WTC11 (cell line): ENCODE data around the gene SPRR2D.

Experiments
- ATF1 ChIP-seq: sonication (generic); formaldehyde crosslinking; IDR thresholded peaks from 2 replicates; pipeline ENCODE4 v1.8.1; 2023; ENCODE audit warnings: mild to moderate bottlenecking, moderate library complexity, missing genetic modification reagents
- FOXP1 ChIP-seq: sonication (generic); formaldehyde crosslinking; IDR thresholded peaks from 2 replicates; pipeline ENCODE4 v1.8.0; 2022; ENCODE audit warnings: missing genetic modification reagents, mild to moderate bottlenecking, moderate library complexity, borderline replicate concordance
- KAT7 ChIP-seq: sonication (generic); formaldehyde crosslinking; IDR thresholded peaks from 2 replicates; pipeline ENCODE4 v1.8.1; 2023; ENCODE audit warnings: missing genetic modification reagents, mild to moderate bottlenecking, borderline replicate concordance
- NFYB ChIP-seq: sonication (generic); formaldehyde crosslinking; conservative IDR thresholded peaks from 2 replicates; pipeline ENCODE4 v1.8.0; 2022; ENCODE audit warnings: low read depth, missing genetic modification reagents
- PRRX2 ChIP-seq: fragments of 250-450 bp; sonication (Bioruptor Pico); IDR thresholded peaks from 2 replicates; pipeline ENCODE4 v1.8.0; 2021; ENCODE audit warnings: mild to moderate bottlenecking
- TF ChIP-seq, protein P1 (sequence below): sonication (generic); formaldehyde crosslinking; IDR thresholded peaks from 2 replicates; pipeline ENCODE4 v1.8.0; 2022; ENCODE audit warnings: mild to moderate bottlenecking, missing genetic modification reagents
- TF ChIP-seq, protein P2 (sequence below): fragments of 200-600 bp; IDR thresholded peaks from 2 replicates; pipeline ENCODE4 v1.8.0; 2022; ENCODE audit warnings: antibody characterized with exemption
- TF ChIP-seq, protein P3 (sequence below): sonication (generic); formaldehyde crosslinking; conservative IDR thresholded peaks from 2 replicates; pipeline ENCODE4 v1.8.1; 2022; ENCODE audit warnings: mild to moderate bottlenecking, missing genetic modification reagents
- TF ChIP-seq, protein P4 (sequence below): sonication (generic); formaldehyde crosslinking; IDR thresholded peaks from 2 replicates; pipeline ENCODE4 v1.8.1; 2022; ENCODE audit warnings: mild to moderate bottlenecking, missing genetic modification reagents, moderate library complexity, borderline replicate concordance

DNA sequence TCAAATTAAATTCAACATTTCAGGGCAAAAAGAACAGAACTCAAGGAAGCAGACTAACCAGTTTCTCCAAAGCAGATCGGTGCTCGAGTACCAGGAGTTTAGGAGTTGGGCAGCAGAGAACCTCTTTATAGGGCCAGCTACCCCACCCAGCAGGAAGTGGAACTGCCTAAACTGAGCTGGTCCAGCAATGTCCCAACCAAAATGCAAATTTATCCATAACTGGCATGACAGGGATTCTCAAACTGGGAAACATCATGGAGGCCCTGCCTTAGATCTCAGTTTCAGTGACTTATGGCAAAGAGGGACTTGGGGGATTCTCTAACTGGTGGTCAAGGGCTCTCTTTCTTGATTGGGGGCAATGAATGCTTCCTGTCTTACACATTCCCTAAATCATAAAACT lies 30.6 kb upstream of the SPRR2D start, which contains the start of gene SPRR2B:
- TF ChIP-seq FOXP1 (CRISPR knock-in tag) (no peak), KAT7 (no peak), ATF1 (CRISPR knock-in tag) (no peak), PRRX2 (CRISPR knock-in tag) (no peak), NFYB (no peak)
- TF ChIP-seq, protein P1, sequence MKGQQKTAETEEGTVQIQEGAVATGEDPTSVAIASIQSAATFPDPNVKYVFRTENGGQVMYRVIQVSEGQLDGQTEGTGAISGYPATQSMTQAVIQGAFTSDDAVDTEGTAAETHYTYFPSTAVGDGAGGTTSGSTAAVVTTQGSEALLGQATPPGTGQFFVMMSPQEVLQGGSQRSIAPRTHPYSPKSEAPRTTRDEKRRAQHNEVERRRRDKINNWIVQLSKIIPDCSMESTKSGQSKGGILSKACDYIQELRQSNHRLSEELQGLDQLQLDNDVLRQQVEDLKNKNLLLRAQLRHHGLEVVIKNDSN (CRISPR knock-in tag), result no peak
- TF ChIP-seq, protein P2, sequence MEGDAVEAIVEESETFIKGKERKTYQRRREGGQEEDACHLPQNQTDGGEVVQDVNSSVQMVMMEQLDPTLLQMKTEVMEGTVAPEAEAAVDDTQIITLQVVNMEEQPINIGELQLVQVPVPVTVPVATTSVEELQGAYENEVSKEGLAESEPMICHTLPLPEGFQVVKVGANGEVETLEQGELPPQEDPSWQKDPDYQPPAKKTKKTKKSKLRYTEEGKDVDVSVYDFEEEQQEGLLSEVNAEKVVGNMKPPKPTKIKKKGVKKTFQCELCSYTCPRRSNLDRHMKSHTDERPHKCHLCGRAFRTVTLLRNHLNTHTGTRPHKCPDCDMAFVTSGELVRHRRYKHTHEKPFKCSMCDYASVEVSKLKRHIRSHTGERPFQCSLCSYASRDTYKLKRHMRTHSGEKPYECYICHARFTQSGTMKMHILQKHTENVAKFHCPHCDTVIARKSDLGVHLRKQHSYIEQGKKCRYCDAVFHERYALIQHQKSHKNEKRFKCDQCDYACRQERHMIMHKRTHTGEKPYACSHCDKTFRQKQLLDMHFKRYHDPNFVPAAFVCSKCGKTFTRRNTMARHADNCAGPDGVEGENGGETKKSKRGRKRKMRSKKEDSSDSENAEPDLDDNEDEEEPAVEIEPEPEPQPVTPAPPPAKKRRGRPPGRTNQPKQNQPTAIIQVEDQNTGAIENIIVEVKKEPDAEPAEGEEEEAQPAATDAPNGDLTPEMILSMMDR, result no peak
- TF ChIP-seq, protein P3, sequence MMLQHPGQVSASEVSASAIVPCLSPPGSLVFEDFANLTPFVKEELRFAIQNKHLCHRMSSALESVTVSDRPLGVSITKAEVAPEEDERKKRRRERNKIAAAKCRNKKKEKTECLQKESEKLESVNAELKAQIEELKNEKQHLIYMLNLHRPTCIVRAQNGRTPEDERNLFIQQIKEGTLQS (CRISPR knock-in tag), result no peak
- TF ChIP-seq, protein P4, sequence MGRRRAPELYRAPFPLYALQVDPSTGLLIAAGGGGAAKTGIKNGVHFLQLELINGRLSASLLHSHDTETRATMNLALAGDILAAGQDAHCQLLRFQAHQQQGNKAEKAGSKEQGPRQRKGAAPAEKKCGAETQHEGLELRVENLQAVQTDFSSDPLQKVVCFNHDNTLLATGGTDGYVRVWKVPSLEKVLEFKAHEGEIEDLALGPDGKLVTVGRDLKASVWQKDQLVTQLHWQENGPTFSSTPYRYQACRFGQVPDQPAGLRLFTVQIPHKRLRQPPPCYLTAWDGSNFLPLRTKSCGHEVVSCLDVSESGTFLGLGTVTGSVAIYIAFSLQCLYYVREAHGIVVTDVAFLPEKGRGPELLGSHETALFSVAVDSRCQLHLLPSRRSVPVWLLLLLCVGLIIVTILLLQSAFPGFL (CRISPR knock-in tag), result no peak
